Activated T-helper 1 cell treated with anti-CD3 and anti-CD28 coated beads, Interleukin-2, amount 50 U/mL, for 16 hours (primary cell): ENCODE measurements around the gene KCND3.

Experiments
- DNase-seq, 2 donors: peaks; one replicate each; pipeline ENCODE4 v3.0.0-alpha.2; 2020; ENCODE audit warnings: low read depth in 1 of 2, low spot score in 1 of 2

Gene KCND3

DNA sequence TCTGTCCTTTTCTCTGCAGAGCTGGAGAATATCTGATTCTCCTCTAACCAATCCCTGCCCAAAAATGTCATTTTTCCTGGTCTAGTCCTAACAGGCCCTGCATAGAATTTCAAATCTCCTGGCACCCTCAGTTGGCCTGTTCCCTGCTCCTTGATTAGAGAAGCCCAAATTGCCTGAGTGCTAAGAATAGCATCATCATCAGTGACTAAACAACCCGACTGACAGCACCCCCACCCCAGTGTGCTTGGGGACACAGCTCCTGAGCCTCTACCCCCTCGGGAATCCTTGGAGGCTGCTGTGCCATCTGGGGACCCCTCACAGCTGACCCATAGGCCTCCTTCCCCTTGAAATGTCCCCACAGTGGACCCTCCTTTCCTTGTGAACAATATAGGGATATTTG, 139.4 kb downstream of the KCND3 start:
- DNase-seq, result no peak

GRCh38 chr1:111848852-111849545, 140.5 kb downstream of the KCND3 start:
- DNase-seq, result no peak

- no peak for DNase-seq
Measured at GRCh38 chr1:111847466-111847865, 142.0 kb downstream of the KCND3 start.

DNA sequence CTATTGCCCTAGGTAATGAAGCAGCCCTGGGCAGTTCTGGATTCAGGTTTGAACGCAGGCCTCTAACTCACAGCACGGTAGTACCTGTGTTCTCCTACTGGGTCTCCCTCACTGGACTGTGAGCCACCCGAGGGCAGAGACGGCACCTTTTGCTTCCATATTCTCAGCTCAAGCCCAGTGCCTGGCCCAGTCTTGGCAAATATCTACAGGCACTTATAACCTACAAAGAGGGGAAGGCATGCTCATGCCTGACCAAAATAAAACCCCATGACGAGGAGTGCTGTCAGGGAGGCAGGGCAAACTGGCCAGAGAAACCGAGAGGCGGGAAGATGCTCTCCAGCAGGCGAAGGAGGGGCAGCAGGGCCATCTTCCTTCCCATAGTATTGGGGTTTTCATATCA, 142.6 kb downstream of the KCND3 start:
- DNase-seq, result no peak

DNA sequence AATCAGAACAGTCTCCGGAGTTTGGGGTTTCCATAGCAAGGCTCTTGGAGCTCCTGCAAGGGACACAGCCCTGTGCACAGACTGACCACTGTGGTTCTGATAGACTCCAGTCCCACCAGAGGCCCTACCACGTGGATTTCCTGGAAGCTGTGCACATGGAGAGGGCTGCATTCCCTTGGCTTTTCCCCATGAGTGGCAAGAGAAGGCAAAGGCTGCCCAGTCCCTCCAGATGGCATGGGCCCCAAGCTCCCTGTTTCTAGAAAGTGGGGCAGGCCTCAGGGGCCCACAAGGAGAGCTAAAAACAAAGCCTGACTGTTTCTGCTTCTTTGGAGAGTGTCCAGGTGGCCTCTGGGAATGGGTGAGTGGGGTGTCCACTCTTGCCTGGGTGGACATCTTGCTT, 146.3 kb downstream of the KCND3 start:
- no peak for DNase-seq

DNA sequence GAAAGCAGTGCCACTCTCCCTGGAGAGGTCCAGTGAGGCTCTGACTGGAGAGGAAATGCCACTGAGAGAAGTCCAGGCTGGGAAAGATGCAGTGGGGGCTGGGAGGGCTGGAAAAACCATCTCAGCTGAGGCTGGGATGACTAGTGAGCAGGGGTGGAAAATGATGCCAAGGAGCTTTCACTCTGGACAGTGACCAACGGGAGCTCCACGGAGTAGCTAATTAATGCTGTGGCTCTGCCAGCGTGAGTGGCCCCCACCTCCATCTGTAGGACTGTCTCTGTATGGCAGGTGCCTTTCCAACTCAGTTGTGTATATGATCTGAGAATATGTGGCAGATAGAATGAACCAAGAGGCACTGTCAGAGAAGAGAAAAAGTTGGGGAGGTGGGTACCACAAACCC, 147.1 kb downstream of the KCND3 start:
- DNase-seq, result no peak

- DNase-seq, result no peak
Measured at GRCh38 chr1:111841746-111842145, 147.7 kb downstream of the KCND3 start.

DNA sequence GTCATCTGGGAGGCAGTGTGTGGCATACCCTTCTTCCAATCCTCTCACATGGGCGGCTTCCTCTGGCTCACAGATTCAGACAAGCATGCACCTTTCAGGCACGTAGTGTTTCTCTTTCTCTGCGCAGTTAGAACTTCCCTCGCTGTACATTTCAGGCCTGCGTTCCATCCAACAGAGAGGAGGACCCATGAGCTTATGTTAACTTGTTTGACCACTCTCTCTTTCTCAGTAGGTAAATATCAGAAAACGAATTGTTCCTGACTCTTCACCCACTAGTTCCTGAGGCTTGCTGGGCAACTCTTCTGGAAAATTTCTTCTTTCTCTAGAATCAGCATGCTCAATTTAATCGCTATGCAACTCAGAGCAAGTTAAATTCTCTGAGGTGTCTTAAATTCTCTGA, 148.3 kb downstream of the KCND3 start:
- DNase-seq, result no peak

DNA sequence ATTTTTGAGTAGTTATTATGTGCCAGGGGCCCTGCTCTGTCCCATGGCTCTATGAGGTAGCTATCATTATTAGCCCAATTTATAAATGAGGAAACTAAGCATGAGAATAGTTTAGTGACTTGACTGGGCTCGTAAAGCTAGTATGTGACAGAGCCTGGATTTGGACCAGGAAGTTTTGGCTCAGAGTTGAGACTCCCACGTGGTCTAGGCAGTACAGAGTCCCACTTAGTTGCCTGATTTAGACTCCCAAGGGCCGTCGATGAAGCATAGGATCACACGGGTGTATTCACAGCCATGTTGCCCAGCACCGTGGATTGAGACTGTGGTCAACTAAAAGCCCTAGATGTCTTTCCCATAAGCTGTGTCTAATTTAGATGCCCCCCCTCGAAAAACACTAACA, 152.1 kb downstream of the KCND3 start:
- DNase-seq, result no peak

DNA sequence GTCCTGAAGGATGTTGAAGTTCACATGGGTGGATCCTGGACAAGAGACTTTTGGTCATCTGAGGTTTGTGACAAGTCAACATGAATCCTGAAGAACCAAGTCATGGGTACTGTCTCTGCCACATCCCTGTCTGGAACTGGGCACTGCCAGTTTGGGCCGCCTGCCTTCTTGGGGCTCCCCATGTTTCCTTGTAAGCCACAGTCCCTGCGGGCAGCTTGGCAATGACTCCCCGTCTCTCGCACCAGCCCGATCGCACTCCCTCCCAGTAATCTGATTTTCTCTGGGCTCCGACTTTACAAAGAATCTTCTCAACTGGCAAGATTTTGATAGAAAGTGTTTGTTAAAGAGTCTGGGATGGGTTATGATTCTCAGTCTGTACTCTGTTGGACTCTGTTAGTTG, 153.4 kb downstream of the KCND3 start:
- no peak for DNase-seq

DNA sequence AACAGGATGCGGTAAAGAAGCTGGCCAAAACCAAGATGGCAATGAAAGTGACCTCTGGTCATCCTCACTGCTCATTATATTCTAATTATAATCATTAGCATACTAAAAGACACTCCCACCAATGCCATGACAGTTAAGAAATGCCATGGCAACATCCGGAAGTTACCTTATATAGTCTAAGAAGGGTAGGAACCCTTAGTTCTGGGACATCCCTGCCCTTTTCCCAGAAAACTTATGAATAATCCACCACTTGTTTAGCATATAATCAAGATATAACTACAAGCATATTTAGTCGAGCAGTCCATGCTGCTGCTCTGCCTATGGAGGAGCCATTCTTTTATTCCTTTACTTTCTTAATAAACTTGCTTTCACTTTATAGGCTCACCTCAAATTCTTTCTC, 154.0 kb downstream of the KCND3 start:
- DNase-seq, result no peak

GRCh38 chr1:111834956-111835355, 154.5 kb downstream of the KCND3 start:
- DNase-seq, result no peak

- DNase-seq, result no peak
Measured at GRCh38 chr1:111833334-111833733, 156.1 kb downstream of the KCND3 start.

- no peak for DNase-seq
Measured at GRCh38 chr1:111832521-111833155, 156.8 kb downstream of the KCND3 start.

- no peak for DNase-seq
Measured at GRCh38 chr1:111831153-111831552, 158.3 kb downstream of the KCND3 start.

DNA sequence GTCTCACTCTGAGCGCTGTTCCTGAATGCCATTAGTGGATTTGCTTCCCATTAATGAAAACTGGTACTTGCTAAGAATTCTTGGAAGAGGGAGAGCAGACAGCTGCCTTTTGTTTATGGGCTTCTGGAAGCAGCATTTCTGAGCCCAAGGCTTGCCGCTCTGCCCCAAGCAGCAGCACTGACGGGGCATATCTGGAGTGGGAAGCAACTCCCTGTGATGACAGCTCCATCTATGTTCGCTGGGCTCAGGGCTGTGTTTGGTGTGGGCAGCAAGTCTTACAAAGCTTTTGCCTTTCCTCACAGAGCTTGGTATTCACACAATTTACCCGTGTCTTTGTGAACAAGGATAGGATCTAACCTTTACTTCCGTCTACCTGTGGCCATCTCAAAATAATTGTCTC, 161.5 kb downstream of the KCND3 start:
- DNase-seq, result no peak

DNA sequence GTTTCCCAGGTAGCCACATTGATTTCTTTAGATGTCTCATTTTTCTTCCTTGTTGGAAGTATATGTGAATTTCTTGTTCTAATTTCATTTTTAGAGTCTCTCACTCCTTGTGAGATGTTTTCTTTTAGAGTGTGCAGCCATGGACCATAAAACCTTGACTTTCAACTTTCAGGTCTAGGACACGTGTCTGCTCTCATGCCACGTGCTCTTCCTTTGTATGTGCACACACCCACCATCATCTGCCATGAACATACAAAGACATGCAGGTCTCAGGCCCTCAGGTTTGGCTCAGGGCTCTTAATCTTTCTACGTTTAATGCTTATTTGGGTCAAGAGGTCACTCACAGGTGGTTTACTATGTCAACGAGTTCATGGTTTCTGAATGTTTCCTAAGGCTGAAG, 163.2 kb downstream of the KCND3 start:
- DNase-seq, result no peak

- no peak for DNase-seq
Measured at GRCh38 chr1:111825217-111825616, 164.3 kb downstream of the KCND3 start.

DNA sequence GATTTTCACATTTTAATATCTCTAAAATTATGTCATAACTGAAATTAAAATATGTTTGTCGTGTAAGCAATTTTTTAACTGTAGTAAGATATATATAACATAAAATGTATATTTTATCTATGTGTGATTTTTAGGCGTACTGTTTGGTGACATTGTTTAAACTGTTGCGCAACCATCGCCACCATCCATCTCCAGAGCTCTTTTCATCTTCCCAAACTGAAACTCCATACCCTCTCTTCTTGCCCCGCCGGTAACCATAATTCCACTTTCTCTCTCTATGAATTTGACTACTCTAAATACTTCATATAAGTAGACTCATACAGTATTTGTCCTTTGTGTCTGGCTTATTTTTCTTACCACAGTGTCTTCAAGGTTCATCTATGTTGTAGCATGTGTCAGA, 167.3 kb downstream of the KCND3 start:
- DNase-seq, result no peak

GRCh38 chr1:111821121-111821745, 168.2 kb downstream of the KCND3 start:
- no peak for DNase-seq

GRCh38 chr1:111819566-111820263, 169.8 kb downstream of the KCND3 start:
- DNase-seq, result no peak

GRCh38 chr1:111818546-111818945, 170.9 kb downstream of the KCND3 start:
- no peak for DNase-seq
